HEK293T (cell line): ENCODE results near the gene CAPN9.

ENCODE experiments used
- BHLHE40 ChIP-seq: fragments of 450-650 bp; IDR thresholded peaks from 2 replicates; pipeline ENCODE4 v1.6.1; 2016; ENCODE audit warnings: mild to moderate bottlenecking, moderate library complexity, borderline replicate concordance
- CTBP1 ChIP-seq: fragments of 450-650 bp; IDR thresholded peaks from 2 replicates; pipeline ENCODE4 v1.6.1; 2016; ENCODE audit warnings: borderline replicate concordance
- FOXK2 ChIP-seq: fragments of 450-650 bp; IDR thresholded peaks from 2 replicates; pipeline ENCODE4 v1.6.1; 2016; ENCODE audit warnings: mild to moderate bottlenecking
- FOXM1 ChIP-seq: fragments of 450-650 bp; IDR thresholded peaks from 2 replicates; pipeline ENCODE4 v1.6.1; 2017; ENCODE audit warnings: mild to moderate bottlenecking, borderline replicate concordance
- HDGF ChIP-seq: fragments of 450-650 bp; IDR thresholded peaks from 2 replicates; pipeline ENCODE4 v1.6.1; 2017; ENCODE audit warnings: antibody characterized with exemption, borderline replicate concordance
- LEF1 ChIP-seq: fragments of 450-650 bp; IDR thresholded peaks from 2 replicates; pipeline ENCODE4 v1.6.1; 2017; ENCODE audit warnings: mild to moderate bottlenecking, borderline replicate concordance
- NFRKB ChIP-seq: fragments of 450-650 bp; IDR thresholded peaks from 2 replicates; pipeline ENCODE4 v1.6.1; 2016; ENCODE audit warnings: mild to moderate bottlenecking, moderate library complexity
- SP1 ChIP-seq: fragments of 450-650 bp; IDR thresholded peaks from 2 replicates; pipeline ENCODE4 v1.6.1; 2017
- SUZ12 ChIP-seq: fragments of 450-650 bp; IDR thresholded peaks from 2 replicates; pipeline ENCODE4 v1.6.1; 2016; ENCODE audit warnings: mild to moderate bottlenecking
- TARDBP ChIP-seq: fragments of 450-650 bp; IDR thresholded peaks from 2 replicates; pipeline ENCODE4 v1.6.1; 2016
- ZNF384 ChIP-seq: fragments of 450-650 bp; IDR thresholded peaks from 2 replicates; pipeline ENCODE4 v1.6.1; 2016
- TF ChIP-seq, protein P1 (sequence below): fragments of 450-650 bp; IDR thresholded peaks from 2 replicates; pipeline ENCODE4 v1.6.1; 2016

DNA sequence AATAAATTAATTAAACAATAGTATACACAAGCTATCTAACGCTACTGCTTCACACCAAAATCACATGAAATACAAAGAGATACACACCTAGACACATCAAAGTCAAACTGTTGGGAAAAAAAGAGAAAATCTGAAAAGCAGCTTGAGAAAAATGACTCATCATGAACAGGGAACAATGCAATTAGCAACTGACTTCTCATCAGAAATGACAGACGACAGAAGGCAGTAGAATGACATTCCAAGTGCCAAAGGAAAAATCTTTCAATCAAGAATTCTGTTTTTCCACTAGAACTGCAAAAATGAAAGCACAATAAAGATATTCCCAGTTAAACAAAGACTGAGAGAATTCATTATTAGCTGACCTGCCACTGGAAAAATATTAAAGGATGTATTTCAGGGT is 57.2 kb downstream of the CAPN9 start:
- TF ChIP-seq SUZ12 (no peak), TARDBP (no peak), SP1 (no peak), NFRKB (no peak), BHLHE40 (no peak), FOXM1 (no peak), LEF1 (no peak), HDGF (no peak), ZNF384 (no peak), FOXK2 (no peak), CTBP1 (no peak)
- TF ChIP-seq, protein P1, sequence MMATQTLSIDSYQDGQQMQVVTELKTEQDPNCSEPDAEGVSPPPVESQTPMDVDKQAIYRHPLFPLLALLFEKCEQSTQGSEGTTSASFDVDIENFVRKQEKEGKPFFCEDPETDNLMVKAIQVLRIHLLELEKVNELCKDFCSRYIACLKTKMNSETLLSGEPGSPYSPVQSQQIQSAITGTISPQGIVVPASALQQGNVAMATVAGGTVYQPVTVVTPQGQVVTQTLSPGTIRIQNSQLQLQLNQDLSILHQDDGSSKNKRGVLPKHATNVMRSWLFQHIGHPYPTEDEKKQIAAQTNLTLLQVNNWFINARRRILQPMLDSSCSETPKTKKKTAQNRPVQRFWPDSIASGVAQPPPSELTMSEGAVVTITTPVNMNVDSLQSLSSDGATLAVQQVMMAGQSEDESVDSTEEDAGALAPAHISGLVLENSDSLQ = no peak
